DND-41 (cell line): Measurements from ENCODE around the gene TMEM107.

Source experiments
- EZH2 ChIP-seq: IDR thresholded peaks from 3 replicates; pipeline ENCODE4 v1.6.1; 2012; ENCODE audit warnings: borderline replicate concordance, low read depth, mild to moderate bottlenecking, moderate library complexity, low read length, inconsistent platforms; ENCODE audit not compliant: severe bottlenecking
- TF ChIP-seq, protein P1 (sequence below): IDR thresholded peaks from 2 replicates; pipeline ENCODE4 v1.5.1; 2012; ENCODE audit warnings: borderline replicate concordance, low read length, moderate library complexity, mild to moderate bottlenecking; ENCODE audit not compliant: poor library complexity, severe bottlenecking; ENCODE audit errors: extremely low read depth

DNA sequence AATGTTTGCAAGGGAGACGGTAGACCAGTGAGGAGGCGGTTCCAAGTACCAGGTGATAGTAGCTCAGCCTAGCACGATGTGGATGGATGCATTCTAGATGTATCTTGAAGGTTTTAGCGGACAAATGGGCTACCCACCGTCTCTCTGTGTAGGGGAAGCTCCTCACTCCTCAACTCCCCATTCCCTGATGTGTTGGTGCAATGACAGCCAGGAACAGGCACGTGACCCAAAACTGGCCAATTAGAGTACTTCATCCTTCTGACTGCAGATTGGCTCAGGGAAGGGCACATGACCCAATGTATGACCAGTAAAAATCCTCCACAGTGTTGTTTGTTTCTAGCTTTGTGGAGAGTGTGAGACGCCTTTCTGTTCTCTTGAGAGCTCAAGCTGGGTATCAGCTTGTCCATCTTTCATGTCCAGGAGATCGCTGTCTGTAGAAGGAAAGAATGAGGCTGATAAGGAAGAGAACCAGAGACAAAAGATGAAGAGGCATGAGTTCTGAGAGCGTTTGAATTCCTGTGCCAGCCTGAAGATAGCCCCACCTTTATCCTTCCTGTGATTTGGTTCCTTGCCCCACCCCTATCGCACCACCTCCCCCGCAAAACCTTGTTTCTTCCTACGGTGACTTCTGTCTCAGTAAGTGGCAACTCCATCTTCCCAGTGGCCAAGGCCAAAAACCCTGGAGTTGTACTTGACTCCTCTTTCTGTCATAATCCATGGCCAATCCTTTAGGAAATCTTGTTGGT lies 16.1 kb upstream of the TMEM107 start:
- TF ChIP-seq, protein P1, sequence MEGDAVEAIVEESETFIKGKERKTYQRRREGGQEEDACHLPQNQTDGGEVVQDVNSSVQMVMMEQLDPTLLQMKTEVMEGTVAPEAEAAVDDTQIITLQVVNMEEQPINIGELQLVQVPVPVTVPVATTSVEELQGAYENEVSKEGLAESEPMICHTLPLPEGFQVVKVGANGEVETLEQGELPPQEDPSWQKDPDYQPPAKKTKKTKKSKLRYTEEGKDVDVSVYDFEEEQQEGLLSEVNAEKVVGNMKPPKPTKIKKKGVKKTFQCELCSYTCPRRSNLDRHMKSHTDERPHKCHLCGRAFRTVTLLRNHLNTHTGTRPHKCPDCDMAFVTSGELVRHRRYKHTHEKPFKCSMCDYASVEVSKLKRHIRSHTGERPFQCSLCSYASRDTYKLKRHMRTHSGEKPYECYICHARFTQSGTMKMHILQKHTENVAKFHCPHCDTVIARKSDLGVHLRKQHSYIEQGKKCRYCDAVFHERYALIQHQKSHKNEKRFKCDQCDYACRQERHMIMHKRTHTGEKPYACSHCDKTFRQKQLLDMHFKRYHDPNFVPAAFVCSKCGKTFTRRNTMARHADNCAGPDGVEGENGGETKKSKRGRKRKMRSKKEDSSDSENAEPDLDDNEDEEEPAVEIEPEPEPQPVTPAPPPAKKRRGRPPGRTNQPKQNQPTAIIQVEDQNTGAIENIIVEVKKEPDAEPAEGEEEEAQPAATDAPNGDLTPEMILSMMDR, result no peak
- TF ChIP-seq EZH2, result no peak
